ENCODE measurements around the gene PADI2.

The PADI2 gene

GRCh38 chr1:17020502-17020901 lies 98.7 kb downstream of the PADI2 start:
- no peak for DNase-seq (ENCODE audit: low read depth in 2 of 2)

GRCh38 chr1:17018849-17019248 lies 100.4 kb downstream of the PADI2 start:
- no peak for DNase-seq (ENCODE audit: low read depth in 2 of 2)

GRCh38 chr1:17017435-17017834 lies 101.8 kb downstream of the PADI2 start:
- DNase-seq (ENCODE audit: low read depth in 2 of 2) = no peak

All from stimulated activated CD8-positive, alpha-beta memory T cell treated with anti-CD3 and anti-CD28 coated beads, Interleukin-7, amount 100 ng/mL, for 1 hour (primary cell).